CD4-positive, alpha-beta T cell (primary cell): ENCODE results near the gene ASAH2. TPM values are rescaled to one million over a fixed set of nuclear protein-coding genes. Genes with fewer than 3 reads are reported as not detected.

Experiments
- ATAC-seq: fragments of 200-7000 bp; cut with Tn5 transposase; one replicate; pipeline ENCODE4 v1.10.0; 2022; ENCODE audit warnings: mild to moderate bottlenecking; ENCODE audit not compliant: poor library complexity
- CTCF ChIA-PET: fragments of 350-600 bp; sonication (Branson Sonifier 250); formaldehyde crosslinking; loops from one replicate; lab custom pipeline; 2021; ENCODE audit warnings: antibody characterized with exemption, inconsistent platforms; lab: Charles Lee
- POLR2A ChIA-PET: fragments of 350-600 bp; sonication (Branson Sonifier 250); formaldehyde crosslinking; loops from one replicate; lab custom pipeline; 2021; ENCODE audit warnings: antibody characterized with exemption, inconsistent platforms; lab: Charles Lee
- DNase-seq, 14 experiments: peaks; one replicate each; pipeline ENCODE4 v3.0.0-alpha.2; 2013 to 2020; ENCODE audit warnings: mixed read lengths in 2 of 14
- H3K27ac ChIP-seq, 2 donors: one replicate each; pipeline versions ENCODE4 v1.5.1 to v1.7.0; 2013; ENCODE audit warnings: low read length in 2 of 2, low read depth in 1 of 2, mild to moderate bottlenecking in 1 of 2
- H3K27me3 ChIP-seq, 2 experiments: 1 replicate in 1 of 2; 2 replicates in 1 of 2; pipeline versions ENCODE4 v1.6.1 to v1.7.0; 2013; ENCODE audit warnings: low read length in 2 of 2, control low read depth in 1 of 2, mild to moderate bottlenecking in 1 of 2, moderate library complexity in 1 of 2; ENCODE audit not compliant: insufficient read depth in 2 of 2, control insufficient read depth in 1 of 2
- H3K36me3 ChIP-seq: one replicate; pipeline ENCODE4 v1.6.1; 2013; ENCODE audit warnings: low read length, control low read depth; ENCODE audit not compliant: insufficient read depth
- H3K4me1 ChIP-seq: one replicate; pipeline ENCODE4 v1.6.1; 2013; ENCODE audit warnings: low read length, control low read depth; ENCODE audit not compliant: insufficient read depth
- H3K4me3 ChIP-seq: one replicate; pipeline ENCODE4 v1.5.1; 2013; ENCODE audit warnings: mild to moderate bottlenecking, low read length, moderate library complexity
- H3K9me3 ChIP-seq, 2 experiments: 1 replicate in 1 of 2; 2 replicates in 1 of 2; pipeline versions ENCODE4 v1.6.1 to v1.7.0; 2013; ENCODE audit warnings: low read length in 2 of 2, mild to moderate bottlenecking in 2 of 2, control low read depth in 1 of 2, moderate library complexity in 1 of 2; ENCODE audit not compliant: control insufficient read depth in 1 of 2, insufficient read depth in 1 of 2
- H3K27ac Mint-ChIP-seq: one replicate; pipeline ENCODE4 v1.8.0; 2020; ENCODE audit warnings: mixed read lengths
- H3K27me3 Mint-ChIP-seq: one replicate; pipeline ENCODE4 v1.8.0; 2021; ENCODE audit warnings: mixed read lengths
- H3K36me3 Mint-ChIP-seq: one replicate; pipeline ENCODE4 v1.8.0; 2021; ENCODE audit warnings: low read depth, mixed read lengths
- H3K4me1 Mint-ChIP-seq: one replicate; pipeline ENCODE4 v1.8.0; 2021; ENCODE audit warnings: low read depth, mixed read lengths
- H3K4me3 Mint-ChIP-seq: one replicate; pipeline ENCODE4 v1.8.0; 2020; ENCODE audit warnings: mild to moderate bottlenecking, mixed read lengths
- H3K9me3 Mint-ChIP-seq: one replicate; pipeline ENCODE4 v1.8.0; 2020; ENCODE audit warnings: mixed read lengths
- intact Hi-C, 2 experiments: fragments of 100-400 bp; cut with DNase I in 1 of 2; cut with micrococcal nuclease in 1 of 2; formaldehyde crosslinking; loops; one replicate each; pipeline versions ENCODE4 v1.15.1 to v1.9.0; 2023 to 2025; cut with DNase I, micrococcal nuclease
- total RNA-seq, 174 experiments: library from RNA in 2 of 174; stranded (reverse) in 2 of 174; gene quantifications; one replicate each; pipeline ENCODE4 v1.2.3 and lab custom pipeline; 2021 to 2026
- TF ChIP-seq, protein P1 (sequence below): fragments of 200-600 bp; IDR thresholded peaks from one replicate; pipeline ENCODE4 v1.8.0; 2022; ENCODE audit warnings: antibody characterized with exemption, mild to moderate bottlenecking

Gene ASAH2
- total RNA-seq, 2 experiments from 2014 or later: 1.1 to 2.1 TPM

DNA sequence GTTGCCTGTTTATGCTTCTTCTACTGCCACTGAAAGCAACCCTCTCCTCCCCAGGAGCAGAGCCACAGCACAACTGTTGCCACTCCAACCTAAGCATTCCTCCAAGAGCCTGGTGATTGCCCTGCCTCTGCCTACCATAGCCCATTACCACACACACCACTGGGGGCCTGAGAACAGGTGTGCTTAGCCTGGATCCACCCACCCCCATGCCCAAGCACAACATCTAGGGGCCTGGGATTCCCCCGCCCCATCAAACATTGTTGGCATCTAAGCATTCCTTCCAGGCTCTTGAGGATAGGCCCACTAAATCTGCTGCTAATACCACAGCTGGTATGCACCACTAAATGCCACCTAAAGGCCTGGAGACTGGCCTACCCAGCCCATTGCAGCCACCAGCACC, 43.3 kb upstream of the ASAH2 start:
- H3K4me3 ChIP-seq: no peak overlapping the region
- no peaks in the 10 kb centered on the region for H3K4me1 ChIP-seq
- Mint-ChIP-seq H3K9me3 (peaks cover 7% of the 10 kb centered on the region), H3K36me3 (peaks cover 4% of the 10 kb centered on the region), H3K4me3 (no peak overlapping the region), H3K27ac (no peak overlapping the region), H3K27me3 (no peaks in the 10 kb centered on the region), H3K4me1 (no peaks in the 10 kb centered on the region)
- peaks cover 0 to 4% of the 10 kb centered on the region in 2 experiments for H3K9me3 ChIP-seq
- H3K27ac ChIP-seq: no peak overlapping the region
- ChIA-PET POLR2A (no interaction called here), CTCF (no interaction called here)
- TF ChIP-seq, protein P1, sequence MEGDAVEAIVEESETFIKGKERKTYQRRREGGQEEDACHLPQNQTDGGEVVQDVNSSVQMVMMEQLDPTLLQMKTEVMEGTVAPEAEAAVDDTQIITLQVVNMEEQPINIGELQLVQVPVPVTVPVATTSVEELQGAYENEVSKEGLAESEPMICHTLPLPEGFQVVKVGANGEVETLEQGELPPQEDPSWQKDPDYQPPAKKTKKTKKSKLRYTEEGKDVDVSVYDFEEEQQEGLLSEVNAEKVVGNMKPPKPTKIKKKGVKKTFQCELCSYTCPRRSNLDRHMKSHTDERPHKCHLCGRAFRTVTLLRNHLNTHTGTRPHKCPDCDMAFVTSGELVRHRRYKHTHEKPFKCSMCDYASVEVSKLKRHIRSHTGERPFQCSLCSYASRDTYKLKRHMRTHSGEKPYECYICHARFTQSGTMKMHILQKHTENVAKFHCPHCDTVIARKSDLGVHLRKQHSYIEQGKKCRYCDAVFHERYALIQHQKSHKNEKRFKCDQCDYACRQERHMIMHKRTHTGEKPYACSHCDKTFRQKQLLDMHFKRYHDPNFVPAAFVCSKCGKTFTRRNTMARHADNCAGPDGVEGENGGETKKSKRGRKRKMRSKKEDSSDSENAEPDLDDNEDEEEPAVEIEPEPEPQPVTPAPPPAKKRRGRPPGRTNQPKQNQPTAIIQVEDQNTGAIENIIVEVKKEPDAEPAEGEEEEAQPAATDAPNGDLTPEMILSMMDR: no peak
- intact Hi-C loops: no loop called here
- H3K27me3 ChIP-seq: no peaks in the 10 kb centered on the region
- ATAC-seq (no peak), DNase-seq (no peak)
- H3K36me3 ChIP-seq: no peaks in the 10 kb centered on the region

DNA sequence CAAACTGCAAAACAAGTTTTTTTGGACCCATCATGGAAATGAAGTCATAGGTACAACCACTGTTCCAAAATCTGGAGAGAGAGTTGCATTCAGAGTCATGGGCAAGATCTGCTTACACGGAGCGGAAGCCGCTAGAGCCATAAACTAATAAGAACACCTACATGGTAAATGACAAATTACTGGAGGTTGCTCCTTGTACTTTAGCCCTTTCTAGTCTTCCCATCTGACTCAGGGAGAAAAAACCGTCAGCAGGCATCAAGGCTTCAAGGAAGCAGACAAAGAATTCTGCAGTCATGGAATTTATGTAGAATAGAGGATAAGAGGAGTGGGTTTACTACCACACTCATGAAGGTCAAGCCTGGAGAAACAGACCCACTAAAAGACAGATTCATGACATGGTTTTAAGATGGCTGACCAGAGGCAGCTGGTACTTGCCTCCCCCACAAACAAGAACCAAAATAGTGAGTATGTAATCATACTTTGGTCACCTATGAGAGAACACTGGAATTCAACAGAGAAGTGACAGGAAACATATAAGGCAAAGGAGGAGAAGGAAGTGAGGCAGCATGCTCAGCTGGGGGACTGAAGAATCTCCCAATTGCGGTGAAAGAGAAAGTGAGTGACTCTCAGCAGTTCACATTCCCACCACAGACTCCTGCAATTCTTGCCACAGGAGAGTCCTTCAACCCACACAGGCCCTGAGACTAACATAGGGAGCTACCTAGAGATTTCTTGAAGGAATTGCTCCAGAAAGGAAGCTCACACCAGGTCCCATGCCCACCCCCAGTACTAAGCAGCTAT, 42.4 kb upstream of the ASAH2 start:
- Mint-ChIP-seq H3K36me3 (peaks cover 4% of the 10 kb centered on the region), H3K4me3 (no peak overlapping the region), H3K27ac (no peak overlapping the region), H3K4me1 (no peaks in the 10 kb centered on the region), H3K27me3 (no peaks in the 10 kb centered on the region), H3K9me3 (peaks cover 4% of the 10 kb centered on the region)
- Histone ChIP-seq H3K36me3 (no peaks in the 10 kb centered on the region), H3K9me3 (peaks cover 0 to 4% of the 10 kb centered on the region in 2 experiments), H3K27ac (no peak overlapping the region), H3K4me1 (no peaks in the 10 kb centered on the region), H3K27me3 (no peaks in the 10 kb centered on the region), H3K4me3 (no peak overlapping the region)
- POLR2A ChIA-PET: no interaction called here
- ATAC-seq: no peak
- intact Hi-C loops: no loop called here
- TF ChIP-seq, protein P1: no peak
- DNase-seq: no peak
- CTCF ChIA-PET: no interaction called here

DNA sequence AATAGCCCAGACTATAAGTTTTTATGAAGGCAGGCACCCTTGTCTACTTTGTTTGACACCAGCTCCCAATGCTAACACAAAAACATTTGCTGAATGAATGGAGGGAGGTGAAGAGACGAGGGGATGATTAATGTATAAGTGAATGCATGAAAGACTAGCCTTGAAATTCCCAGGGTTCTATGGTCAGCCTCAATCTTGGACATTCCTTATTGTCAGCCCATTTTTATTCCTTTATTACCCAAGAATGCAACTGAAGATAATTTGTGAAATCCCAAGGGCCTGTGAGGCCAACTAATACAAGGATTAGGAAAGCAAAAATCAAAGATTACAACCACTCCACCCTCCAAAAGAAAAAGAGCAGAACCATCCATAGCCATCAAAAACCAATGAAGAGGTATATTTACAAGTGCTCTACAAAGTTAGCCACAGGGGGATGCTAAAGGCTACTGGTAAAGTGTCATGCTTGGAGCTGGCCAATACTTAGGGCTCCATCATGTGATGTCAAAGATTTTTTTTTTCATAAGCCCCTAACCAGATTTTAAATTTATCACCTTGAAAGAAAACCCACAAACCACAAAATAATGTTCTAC, 40.0 kb upstream of the ASAH2 start:
- H3K9me3 Mint-ChIP-seq: no peaks in the 10 kb centered on the region

More for the DNA sequence above, 40.0 kb upstream of the ASAH2 start:
- Mint-ChIP-seq H3K27ac (no peak overlapping the region), H3K4me1 (no peaks in the 10 kb centered on the region), H3K27me3 (peaks cover 4% of the 10 kb centered on the region), H3K36me3 (no peaks in the 10 kb centered on the region), H3K4me3 (no peak overlapping the region)
- no peaks in the 10 kb centered on the region for H3K36me3 ChIP-seq
- H3K27ac ChIP-seq: no peak overlapping the region
- ATAC-seq (no peak), DNase-seq (no peak)
- H3K27me3 ChIP-seq: no peaks in the 10 kb centered on the region
- ChIA-PET POLR2A (no interaction called here), CTCF (no interaction called here)
- intact Hi-C loops: no loop called here
- TF ChIP-seq, protein P1: no peak
- H3K9me3 ChIP-seq: no peaks in the 10 kb centered on the region
- no peaks in the 10 kb centered on the region for H3K4me1 ChIP-seq
- H3K4me3 ChIP-seq: no peak overlapping the region
